HG02870 (cell line): ENCODE measurements around the gene SLC17A7.
"Not testable (repeated sequence)": the region's sequence is repeated elsewhere in the genome, so short reads cannot be mapped to it uniquely, and the experiment has no call there.

Experiments used
- ATAC-seq: cut with Tn5 transposase; IDR thresholded peaks from one replicate; pipeline ENCODE4 v1.9.1; 2021; ENCODE audit warnings: mild to moderate bottlenecking, moderate library complexity; ENCODE audit not compliant: unreplicated experiment

Gene SLC17A7

GRCh38 chr19:49470615-49470978, 29.3 kb upstream of the SLC17A7 start:
- ATAC-seq, result no peak

- peak; percentile 43 for ATAC-seq
Observed at GRCh38 chr19:49469828-49470614, 28.7 kb upstream of the SLC17A7 start.

GRCh38 chr19:49468746-49469447, 27.6 kb upstream of the SLC17A7 start:
- peak; percentile 60 for ATAC-seq

GRCh38 chr19:49468199-49468598, 26.9 kb upstream of the SLC17A7 start:
- no peak for ATAC-seq

GRCh38 chr19:49465371-49465770, 24.0 kb upstream of the SLC17A7 start:
- ATAC-seq, result no peak

GRCh38 chr19:49463960-49464740, 22.8 kb upstream of the SLC17A7 start:
- no peak for ATAC-seq

- no peak for ATAC-seq
Observed at GRCh38 chr19:49462492-49462891, 21.2 kb upstream of the SLC17A7 start.

GRCh38 chr19:49461656-49462055, 20.3 kb upstream of the SLC17A7 start:
- ATAC-seq, result no peak

GRCh38 chr19:49461130-49461529, 19.8 kb upstream of the SLC17A7 start:
- ATAC-seq, result not testable (repeated sequence)

- ATAC-seq, result no peak
Observed at GRCh38 chr19:49459388-49459787, 18.1 kb upstream of the SLC17A7 start.

GRCh38 chr19:49458567-49458903, 17.2 kb upstream of the SLC17A7 start:
- ATAC-seq, result no peak

- no peak for ATAC-seq
Observed at GRCh38 chr19:49456326-49456725, 15.0 kb upstream of the SLC17A7 start.

GRCh38 chr19:49455773-49456172, 14.4 kb upstream of the SLC17A7 start:
- no peak for ATAC-seq

GRCh38 chr19:49453757-49454240, 12.5 kb upstream of the SLC17A7 start:
- ATAC-seq, result no peak

- peak; percentile 79 for ATAC-seq
Observed at GRCh38 chr19:49453013-49453756, 11.9 kb upstream of the SLC17A7 start, which contains the start of gene ALDH16A1. ALDH16A1 (plus strand) TSS chr19:49453225; CDS start chr19:49453332, 107 bp downstream.

GRCh38 chr19:49451430-49452181, 10.3 kb upstream of the SLC17A7 start, which contains the start of gene PIH1D1:
PIH1D1 (minus strand) TSS chr19:49451814; CDS start chr19:49451574, 240 bp downstream.
- ATAC-seq, result peak; percentile 59

- ATAC-seq, result no peak
Observed at GRCh38 chr19:49450405-49450804, 9.1 kb upstream of the SLC17A7 start.

- no peak for ATAC-seq
Observed at GRCh38 chr19:49448432-49448786, 7.1 kb upstream of the SLC17A7 start.

GRCh38 chr19:49447485-49448431, 6.4 kb upstream of the SLC17A7 start:
- no peak for ATAC-seq
